Measurements from ENCODE around the gene SLC22A23. TPM values are rescaled to one million over a fixed set of nuclear protein-coding genes. Genes with fewer than 3 reads are reported as not detected.

Gene SLC22A23
- total and polyA plus RNA-seq, 12 donors: 2.3 to 18.5 (median 5.3) TPM

- intact Hi-C loops (cut with DNase I): no loop called here
- WGBS, 4 donors: 68 to 86% (median 72%) methylated on average over 3 of the region's 3 CpGs
Observed at GRCh38 chr6:3443221-3443515, 13.7 kb downstream of the SLC22A23 start.

DNA sequence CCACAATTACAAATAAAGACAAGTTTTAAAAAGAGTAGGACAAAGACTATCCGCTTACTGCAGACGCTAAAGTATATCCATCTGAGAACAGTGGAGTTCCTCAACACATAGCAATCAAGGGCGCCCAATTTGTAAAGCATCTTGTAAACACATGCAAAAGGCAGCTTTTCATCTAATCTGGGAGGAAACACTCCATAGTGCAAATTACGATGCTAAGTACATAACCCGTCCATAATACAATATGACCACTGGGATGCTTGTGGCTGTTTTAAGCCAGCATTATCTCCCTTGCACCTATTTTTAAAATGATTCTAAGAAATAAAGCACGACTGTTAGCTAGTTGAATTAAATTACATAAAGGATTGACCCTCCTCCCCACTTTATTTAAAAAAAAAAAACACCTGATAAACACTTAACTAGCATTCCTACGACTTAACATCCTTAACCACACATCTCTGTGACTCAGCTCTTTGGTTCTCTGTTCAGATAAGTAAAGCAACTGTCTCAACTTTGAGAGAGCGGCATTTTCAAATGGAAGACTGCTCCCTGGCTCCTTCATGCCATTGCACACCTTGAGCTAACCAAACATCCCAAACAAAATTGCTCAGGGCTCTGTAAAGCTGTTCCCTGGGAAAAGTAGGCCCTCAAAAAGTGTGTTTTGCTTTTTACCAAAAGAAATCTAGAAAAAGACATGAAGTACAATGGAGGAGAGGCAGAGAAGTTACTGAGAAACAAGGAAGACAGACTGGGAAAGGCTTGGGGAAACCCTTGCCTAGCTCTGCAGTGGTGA is 14.2 kb downstream of the SLC22A23 start:
- Histone ChIP-seq H3K4me1 (replicated peaks in 1 of 2) (no peaks in the 10 kb centered on the region), H3K27ac (no peak overlapping the region), H3K9me3 (replicated peaks in 1 of 3) (no peaks in the 10 kb centered on the region), H3K36me3 (replicated peaks in 1 of 2) (no peaks in the 10 kb centered on the region), H3K27me3 (no peaks in the 10 kb centered on the region), H3K4me3 (no peak overlapping the region)
- intact Hi-C loops (cut with DNase I): no loop called here
- 84 to 91% (median 89%) methylated on average over 8 of the region's 8 CpGs for WGBS, 4 donors
- no peak for DNase-seq
- TF ChIP-seq, protein P1, sequence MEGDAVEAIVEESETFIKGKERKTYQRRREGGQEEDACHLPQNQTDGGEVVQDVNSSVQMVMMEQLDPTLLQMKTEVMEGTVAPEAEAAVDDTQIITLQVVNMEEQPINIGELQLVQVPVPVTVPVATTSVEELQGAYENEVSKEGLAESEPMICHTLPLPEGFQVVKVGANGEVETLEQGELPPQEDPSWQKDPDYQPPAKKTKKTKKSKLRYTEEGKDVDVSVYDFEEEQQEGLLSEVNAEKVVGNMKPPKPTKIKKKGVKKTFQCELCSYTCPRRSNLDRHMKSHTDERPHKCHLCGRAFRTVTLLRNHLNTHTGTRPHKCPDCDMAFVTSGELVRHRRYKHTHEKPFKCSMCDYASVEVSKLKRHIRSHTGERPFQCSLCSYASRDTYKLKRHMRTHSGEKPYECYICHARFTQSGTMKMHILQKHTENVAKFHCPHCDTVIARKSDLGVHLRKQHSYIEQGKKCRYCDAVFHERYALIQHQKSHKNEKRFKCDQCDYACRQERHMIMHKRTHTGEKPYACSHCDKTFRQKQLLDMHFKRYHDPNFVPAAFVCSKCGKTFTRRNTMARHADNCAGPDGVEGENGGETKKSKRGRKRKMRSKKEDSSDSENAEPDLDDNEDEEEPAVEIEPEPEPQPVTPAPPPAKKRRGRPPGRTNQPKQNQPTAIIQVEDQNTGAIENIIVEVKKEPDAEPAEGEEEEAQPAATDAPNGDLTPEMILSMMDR (IDR thresholded peaks at IDR 0.05): no peak
- TF ChIP-seq POLR2A (IDR thresholded peaks at IDR 0.05): no peak

More at GRCh38 chr6:3443221-3443515, 13.7 kb downstream of the SLC22A23 start:
- no peaks in the 10 kb centered on the region for H3K36me3 ChIP-seq (replicated peaks in 1 of 2)
- no peak overlapping the region for H3K27ac ChIP-seq
- no peak for DNase-seq
- H3K9me3 ChIP-seq (replicated peaks in 1 of 3): no peaks in the 10 kb centered on the region
- H3K27me3 ChIP-seq: no peaks in the 10 kb centered on the region
- no peak overlapping the region for H3K4me3 ChIP-seq
- no peak for TF ChIP-seq POLR2A (IDR thresholded peaks at IDR 0.05)
- TF ChIP-seq, protein P1 (IDR thresholded peaks at IDR 0.05): no peak
- H3K4me1 ChIP-seq (replicated peaks in 1 of 2): no peaks in the 10 kb centered on the region

DNA sequence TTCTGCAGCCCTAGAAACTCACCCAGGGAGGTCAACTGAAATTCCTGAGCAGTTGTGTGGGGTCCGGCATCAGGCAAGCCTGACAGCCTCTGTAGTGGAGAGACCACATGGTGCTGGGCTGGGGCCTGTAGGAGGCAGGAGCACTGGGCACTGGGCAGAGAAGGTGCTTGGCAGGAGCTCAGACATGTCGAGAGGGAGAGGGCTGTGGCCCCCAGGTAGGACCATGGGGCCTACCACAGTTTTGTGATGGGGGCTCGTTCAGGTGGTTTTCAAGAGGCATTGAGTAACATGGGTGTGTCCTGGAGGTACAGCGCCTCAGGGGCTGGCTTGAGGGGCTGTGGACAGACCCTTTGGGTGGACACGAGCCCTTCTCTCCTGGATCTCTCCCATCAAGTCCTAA is 15.9 kb downstream of the SLC22A23 start:
- H3K36me3 ChIP-seq (replicated peaks in 1 of 2): no peaks in the 10 kb centered on the region
- intact Hi-C loops (cut with DNase I): no loop called here
- no peak overlapping the region for H3K4me3 ChIP-seq
- 87 to 96% (median 93%) methylated on average over 3 to 5 of the region's 5 CpGs for WGBS, 4 donors
- no peak for DNase-seq
- no peak overlapping the region for H3K27ac ChIP-seq
- TF ChIP-seq, protein P1 (IDR thresholded peaks at IDR 0.05): no peak
- TF ChIP-seq POLR2A (IDR thresholded peaks at IDR 0.05): no peak
- no peaks in the 10 kb centered on the region for H3K27me3 ChIP-seq
- H3K9me3 ChIP-seq (replicated peaks in 1 of 3): no peaks in the 10 kb centered on the region
- no peaks in the 10 kb centered on the region for H3K4me1 ChIP-seq (replicated peaks in 1 of 2)

- Histone ChIP-seq H3K9me3 (replicated peaks in 1 of 3) (no peaks in the 10 kb centered on the region), H3K27me3 (no peaks in the 10 kb centered on the region), H3K4me3 (no peak overlapping the region), H3K27ac (no peak overlapping the region), H3K4me1 (replicated peaks in 1 of 2) (no peaks in the 10 kb centered on the region), H3K36me3 (replicated peaks in 1 of 2) (no peaks in the 10 kb centered on the region)
- TF ChIP-seq, protein P1 (IDR thresholded peaks at IDR 0.05): no peak
- TF ChIP-seq POLR2A (IDR thresholded peaks at IDR 0.05): no peak
- no peak for DNase-seq
- intact Hi-C loops (cut with DNase I): no loop called here
- 60 to 81% (median 74%) methylated on average over 2 to 4 of the region's 4 CpGs for WGBS, 4 donors
Observed at GRCh38 chr6:3439961-3440360, 16.9 kb downstream of the SLC22A23 start.

All from adrenal gland (tissue), 12 donors.